ENCODE data around the gene SNX3. TPM values are rescaled to one million over a fixed set of nuclear protein-coding genes. Genes with fewer than 3 reads are reported as not detected.
A peak's percentile ranks its signal among the peaks of the same experiment; 100 is the strongest.
"Not testable (repeated sequence)": the region's sequence is repeated elsewhere in the genome, so short reads cannot be mapped to it uniquely, and the experiment has no call there.

Gene SNX3
- total RNA-seq (2014; rRNA removed; shearing (Covaris generic)) (67.9 and 72.9 TPM in 2 replicates), total RNA-seq (2022) (79.3 and 88.6 TPM in 2 replicates), Bru-seq, nascent RNA (percentile 77 among the genes with signal in this experiment), BruChase-seq, experiment 1, labeled RNA remaining after a 6-hour chase (percentile 78 among the genes with signal in this experiment), BruChase-seq, experiment 2, labeled RNA remaining after a 2-hour chase (percentile 70 among the genes with signal in this experiment)
- long read RNA-seq, transcript SNX3-201 (4 exons, 1,755 nt), result major isoform, 113 of 121 reads
- long read RNA-seq, partial matches to known transcripts, result 3 of 121 reads
- long read RNA-seq, other reads (novel, unspliced or antisense), result 2 of 121 reads

DNA sequence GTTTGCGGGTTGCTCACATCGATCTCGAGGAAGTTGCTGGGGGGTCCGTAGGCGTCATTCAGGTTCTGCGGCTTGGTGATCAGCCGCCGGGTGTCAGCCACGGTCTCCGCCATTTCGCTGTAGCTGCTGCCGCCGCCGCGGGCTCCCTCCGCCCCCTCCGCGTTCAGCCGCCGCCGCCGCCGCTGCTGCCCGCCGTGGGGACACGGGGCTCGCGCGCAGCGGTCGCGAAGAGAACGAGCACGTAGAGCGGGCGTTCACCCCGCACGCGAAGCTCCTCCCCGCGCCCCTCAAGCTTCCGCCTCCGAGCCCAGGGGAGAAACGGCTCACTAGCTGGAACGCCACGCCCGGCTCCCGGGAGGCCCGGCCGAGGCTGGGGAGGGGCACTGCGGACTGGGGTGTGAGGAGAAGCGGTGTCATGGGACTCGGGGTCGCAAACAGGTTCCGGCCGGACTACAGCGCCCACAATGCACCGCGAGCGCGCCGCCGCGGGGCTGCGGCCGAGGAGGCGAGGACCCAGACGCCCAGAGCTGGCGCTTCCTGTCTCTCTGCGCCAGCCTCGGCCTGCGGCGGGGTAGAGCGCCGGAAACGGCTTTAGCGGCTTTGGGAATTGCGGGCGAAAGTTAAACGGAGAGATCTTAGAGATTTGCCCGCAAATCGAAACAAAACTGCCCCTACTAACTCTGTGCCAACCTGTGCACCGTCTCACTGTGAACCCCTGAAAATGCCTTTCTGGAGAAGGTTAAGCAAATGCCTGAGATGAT lies at the start of gene SNX3:
TSS of gene SNX3 (minus strand) at position 232 of the 761 bp plus-strand sequence. CDS start at position 113, 119 bp downstream.
- TF ChIP-seq, protein P1, sequence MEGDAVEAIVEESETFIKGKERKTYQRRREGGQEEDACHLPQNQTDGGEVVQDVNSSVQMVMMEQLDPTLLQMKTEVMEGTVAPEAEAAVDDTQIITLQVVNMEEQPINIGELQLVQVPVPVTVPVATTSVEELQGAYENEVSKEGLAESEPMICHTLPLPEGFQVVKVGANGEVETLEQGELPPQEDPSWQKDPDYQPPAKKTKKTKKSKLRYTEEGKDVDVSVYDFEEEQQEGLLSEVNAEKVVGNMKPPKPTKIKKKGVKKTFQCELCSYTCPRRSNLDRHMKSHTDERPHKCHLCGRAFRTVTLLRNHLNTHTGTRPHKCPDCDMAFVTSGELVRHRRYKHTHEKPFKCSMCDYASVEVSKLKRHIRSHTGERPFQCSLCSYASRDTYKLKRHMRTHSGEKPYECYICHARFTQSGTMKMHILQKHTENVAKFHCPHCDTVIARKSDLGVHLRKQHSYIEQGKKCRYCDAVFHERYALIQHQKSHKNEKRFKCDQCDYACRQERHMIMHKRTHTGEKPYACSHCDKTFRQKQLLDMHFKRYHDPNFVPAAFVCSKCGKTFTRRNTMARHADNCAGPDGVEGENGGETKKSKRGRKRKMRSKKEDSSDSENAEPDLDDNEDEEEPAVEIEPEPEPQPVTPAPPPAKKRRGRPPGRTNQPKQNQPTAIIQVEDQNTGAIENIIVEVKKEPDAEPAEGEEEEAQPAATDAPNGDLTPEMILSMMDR (conservative IDR thresholded peaks at IDR 0.05; ENCODE audit: low read length), result peak; percentile 19; the same call in 1 of the 2 replicates
- no peak for TF ChIP-seq EZH2phosphoT487 (IDR thresholded peaks at IDR 0.05; ENCODE audit: borderline replicate concordance, low read depth, low read length)
- Histone ChIP-seq H3K9me3 (ENCODE audit: low read length) (no peaks in the 10 kb centered on the region), H3K4me2 (ENCODE audit: low read length) (peak within 1 kb of the TSS; percentile 86), H3K4me3 (ENCODE audit: low read depth, low read length, poor library complexity, severe bottlenecking) (peak within 1 kb of the TSS; percentile 95), H3K4me1 (ENCODE audit: insufficient read depth, low read length, poor library complexity, severe bottlenecking) (peaks cover 47% of the 10 kb centered on the region), H3K9me2 (ENCODE audit: insufficient read depth, low read length) (no peaks in the 10 kb centered on the region), H3K36me3 (ENCODE audit: insufficient read depth, low read length) (peaks cover 25% of the 10 kb centered on the region), H3K27ac (ENCODE audit: low read depth, low read length, poor library complexity, severe bottlenecking) (peak within 1 kb of the TSS; percentile 73), H2AFZ (ENCODE audit: low read length) (peak within 1 kb of the TSS; percentile 97), H3K79me2 (ENCODE audit: insufficient read depth, low read depth, low read length) (peaks cover 49% of the 10 kb centered on the region), H4K20me1 (ENCODE audit: insufficient read depth, low read length) (peaks cover 8% of the 10 kb centered on the region; the same call in 1 of the 2 replicates)
- CTCF ChIA-PET (ENCODE audit: unreplicated experiment), result interaction anchor here (0.6 kb wide), 1 partner anchor 46 kb away, joined by 3 read pairs; no protein-coding TSS in a partner anchor
- POLR2A ChIA-PET, result interaction anchor here (0.7 to 1.6 kb wide), 7 partner anchors 13 to 237 kb away, joined by 3 to 6 read pairs (median 3); no protein-coding TSS in a partner anchor
- intact Hi-C loops (cut with micrococcal nuclease; ENCODE audit: unreplicated experiment), result loop anchor here (1.0 to 10.0 kb wide), 3 partner anchors 34 to 644 kb away; partner anchors contain the start of genes AFG1L and SEC63
- no TSS peak for BruUV-seq (replicated peaks)
- peak; percentile 95 for DNase-seq (ENCODE audit: low spot score)

DNA sequence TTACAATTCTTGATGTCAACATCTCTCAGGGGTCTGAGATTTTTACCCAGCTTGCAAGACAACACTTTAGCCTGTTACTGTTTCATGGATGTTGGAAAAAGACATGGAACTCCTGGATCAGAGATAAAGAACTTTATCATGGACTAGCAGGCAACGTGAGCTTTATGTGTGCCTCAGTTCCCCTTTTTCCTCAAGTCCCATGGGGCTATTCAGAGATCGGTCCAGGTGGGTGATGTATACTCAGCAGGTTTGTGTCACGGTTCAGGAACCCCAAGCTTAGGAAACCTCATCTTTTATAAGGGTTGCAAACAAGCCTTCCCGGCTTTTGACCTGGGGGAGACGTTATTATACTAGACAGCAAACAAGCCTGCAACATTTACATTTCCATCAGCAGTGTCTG lies 49.0 kb upstream of the SNX3 start:
- peak; percentile 77 for DNase-seq (ENCODE audit: low spot score)
- peaks cover 39% of the 10 kb centered on the region for H3K4me1 ChIP-seq (ENCODE audit: insufficient read depth, low read length, poor library complexity, severe bottlenecking)
- H3K36me3 ChIP-seq (ENCODE audit: insufficient read depth, low read length), result no peaks in the 10 kb centered on the region
- H3K9me2 ChIP-seq (ENCODE audit: insufficient read depth, low read length), result no peaks in the 10 kb centered on the region
- CTCF ChIA-PET (ENCODE audit: unreplicated experiment), result interaction anchor here (0.7 kb wide), 1 partner anchor 575 kb away, joined by 3 read pairs; no protein-coding TSS in a partner anchor
- no peaks in the 10 kb centered on the region for H3K9me3 ChIP-seq (ENCODE audit: low read length)
- H3K27ac ChIP-seq (ENCODE audit: low read depth, low read length, poor library complexity, severe bottlenecking), result no peak overlapping the region
- no peaks in the 10 kb centered on the region for H4K20me1 ChIP-seq (ENCODE audit: insufficient read depth, low read length)
- peak overlapping the region; percentile 21 for H3K4me3 ChIP-seq (ENCODE audit: low read depth, low read length, poor library complexity, severe bottlenecking)
- intact Hi-C loops (cut with micrococcal nuclease; ENCODE audit: unreplicated experiment), result no loop called here
- H3K4me2 ChIP-seq (ENCODE audit: low read length), result peak overlapping the region; percentile 66
- POLR2A ChIA-PET, result interaction anchor here (1.1 to 4.0 kb wide), 7 partner anchors 12 to 54 kb away, joined by 3 to 30 read pairs (median 5); partner anchors contain the start of genes AFG1L and SNX3
- BruUV-seq (replicated peaks), result no TSS peak
- TF ChIP-seq EZH2phosphoT487 (IDR thresholded peaks at IDR 0.05; ENCODE audit: borderline replicate concordance, low read depth, low read length), result no peak
- TF ChIP-seq, protein P1 (conservative IDR thresholded peaks at IDR 0.05; ENCODE audit: low read length), result no peak
- H2AFZ ChIP-seq (ENCODE audit: low read length), result no peak overlapping the region
- no peaks in the 10 kb centered on the region for H3K79me2 ChIP-seq (ENCODE audit: insufficient read depth, low read depth, low read length)

DNA sequence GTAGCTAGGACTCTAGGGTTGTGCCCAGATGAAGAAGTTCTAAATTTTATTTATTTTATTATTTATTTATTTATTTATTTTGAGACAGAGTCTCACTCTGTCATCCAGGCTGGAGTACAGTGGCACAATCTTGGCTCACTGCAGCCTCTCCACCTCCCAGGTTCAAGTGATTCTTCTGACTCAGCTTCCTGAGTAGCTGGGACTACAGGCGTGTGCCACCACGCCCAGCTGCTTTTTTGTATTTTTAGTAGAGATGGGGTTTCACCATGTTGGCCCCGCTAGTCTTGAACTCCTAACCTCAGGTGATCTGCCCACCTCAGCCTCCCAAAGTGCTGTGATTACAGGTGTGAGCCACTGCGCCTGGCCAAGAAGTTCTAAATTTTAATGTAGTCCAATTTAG lies 47.8 kb upstream of the SNX3 start:
- intact Hi-C loops (cut with micrococcal nuclease; ENCODE audit: unreplicated experiment), result not testable (repeated sequence)
- peak overlapping the region; percentile 39 for H3K4me2 ChIP-seq (ENCODE audit: low read length)

More for the DNA sequence above, 47.8 kb upstream of the SNX3 start:
- H3K4me3 ChIP-seq (ENCODE audit: low read depth, low read length, poor library complexity, severe bottlenecking); CTCF ChIA-PET (ENCODE audit: unreplicated experiment); H3K9me2 ChIP-seq (ENCODE audit: insufficient read depth, low read length); H3K79me2 ChIP-seq (ENCODE audit: insufficient read depth, low read depth, low read length); H2AFZ ChIP-seq (ENCODE audit: low read length); H3K9me3 ChIP-seq (ENCODE audit: low read length); BruUV-seq (replicated peaks); H3K36me3 ChIP-seq (ENCODE audit: insufficient read depth, low read length); DNase-seq (ENCODE audit: low spot score); H3K27ac ChIP-seq (ENCODE audit: low read depth, low read length, poor library complexity, severe bottlenecking); H4K20me1 ChIP-seq (ENCODE audit: insufficient read depth, low read length): not testable (repeated sequence)
- H3K4me1 ChIP-seq (ENCODE audit: insufficient read depth, low read length, poor library complexity, severe bottlenecking), result peaks cover 36% of the 10 kb centered on the region
- POLR2A ChIA-PET, result interaction anchor here (1.1 to 4.0 kb wide), 6 partner anchors 10 to 60 kb away, joined by 3 to 30 read pairs (median 6); partner anchors contain the start of genes AFG1L and SNX3
